VCaP (cell line): ENCODE data around the gene MICALL2.

Source experiments
- H3K27ac ChIP-seq: fragments of 450-650 bp; 2 replicates; pipeline ENCODE4 v1.5.1; 2017
- TF ChIP-seq, protein P1 (sequence below): fragments of 450-650 bp; conservative IDR thresholded peaks from 2 replicates; pipeline ENCODE4 v1.5.1; 2017; ENCODE audit warnings: mild to moderate bottlenecking, moderate library complexity

MICALL2 gene

DNA sequence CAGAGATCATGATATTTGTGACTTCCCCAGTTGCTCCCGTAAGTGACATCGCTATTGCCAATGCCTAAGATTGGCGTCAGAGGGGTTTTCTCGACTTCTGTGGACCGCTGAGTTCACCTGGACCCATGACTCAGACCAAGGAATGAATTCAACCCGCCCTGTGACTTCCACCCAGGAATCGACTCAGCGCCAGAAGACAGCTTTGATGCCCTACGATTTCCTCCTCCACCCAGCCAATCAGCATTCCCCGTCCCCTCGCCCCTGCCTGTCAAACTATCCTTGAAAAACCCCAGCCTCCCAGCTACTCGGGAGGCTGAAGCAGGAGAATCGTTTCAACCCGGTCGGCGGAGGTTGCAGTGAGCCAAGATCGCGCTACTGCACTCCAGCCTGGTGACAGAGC is 58.3 kb downstream of the MICALL2 start:
- TF ChIP-seq, protein P1, sequence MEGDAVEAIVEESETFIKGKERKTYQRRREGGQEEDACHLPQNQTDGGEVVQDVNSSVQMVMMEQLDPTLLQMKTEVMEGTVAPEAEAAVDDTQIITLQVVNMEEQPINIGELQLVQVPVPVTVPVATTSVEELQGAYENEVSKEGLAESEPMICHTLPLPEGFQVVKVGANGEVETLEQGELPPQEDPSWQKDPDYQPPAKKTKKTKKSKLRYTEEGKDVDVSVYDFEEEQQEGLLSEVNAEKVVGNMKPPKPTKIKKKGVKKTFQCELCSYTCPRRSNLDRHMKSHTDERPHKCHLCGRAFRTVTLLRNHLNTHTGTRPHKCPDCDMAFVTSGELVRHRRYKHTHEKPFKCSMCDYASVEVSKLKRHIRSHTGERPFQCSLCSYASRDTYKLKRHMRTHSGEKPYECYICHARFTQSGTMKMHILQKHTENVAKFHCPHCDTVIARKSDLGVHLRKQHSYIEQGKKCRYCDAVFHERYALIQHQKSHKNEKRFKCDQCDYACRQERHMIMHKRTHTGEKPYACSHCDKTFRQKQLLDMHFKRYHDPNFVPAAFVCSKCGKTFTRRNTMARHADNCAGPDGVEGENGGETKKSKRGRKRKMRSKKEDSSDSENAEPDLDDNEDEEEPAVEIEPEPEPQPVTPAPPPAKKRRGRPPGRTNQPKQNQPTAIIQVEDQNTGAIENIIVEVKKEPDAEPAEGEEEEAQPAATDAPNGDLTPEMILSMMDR: no peak
- H3K27ac ChIP-seq: no peak overlapping the region

DNA sequence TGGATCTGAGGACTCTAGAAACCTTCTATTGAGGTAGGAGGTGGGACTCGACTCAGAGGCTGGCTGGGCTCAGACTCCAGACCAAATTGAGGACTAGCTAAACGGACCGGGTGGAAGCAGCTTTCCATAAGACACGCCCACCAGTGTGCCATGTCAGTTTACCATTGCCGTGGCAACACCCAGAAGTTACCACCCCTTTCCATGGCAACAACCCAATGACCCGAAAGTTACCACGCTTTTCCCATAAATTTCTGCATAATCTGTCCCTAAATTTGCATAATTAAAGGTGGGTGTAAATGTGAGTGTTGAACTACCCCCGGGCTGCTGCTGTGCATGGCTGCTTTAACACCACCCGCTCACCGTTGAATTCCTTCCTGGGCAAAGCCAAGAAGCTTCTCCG is 58.9 kb downstream of the MICALL2 start:
- TF ChIP-seq, protein P1: no peak
- H3K27ac ChIP-seq: no peak overlapping the region

DNA sequence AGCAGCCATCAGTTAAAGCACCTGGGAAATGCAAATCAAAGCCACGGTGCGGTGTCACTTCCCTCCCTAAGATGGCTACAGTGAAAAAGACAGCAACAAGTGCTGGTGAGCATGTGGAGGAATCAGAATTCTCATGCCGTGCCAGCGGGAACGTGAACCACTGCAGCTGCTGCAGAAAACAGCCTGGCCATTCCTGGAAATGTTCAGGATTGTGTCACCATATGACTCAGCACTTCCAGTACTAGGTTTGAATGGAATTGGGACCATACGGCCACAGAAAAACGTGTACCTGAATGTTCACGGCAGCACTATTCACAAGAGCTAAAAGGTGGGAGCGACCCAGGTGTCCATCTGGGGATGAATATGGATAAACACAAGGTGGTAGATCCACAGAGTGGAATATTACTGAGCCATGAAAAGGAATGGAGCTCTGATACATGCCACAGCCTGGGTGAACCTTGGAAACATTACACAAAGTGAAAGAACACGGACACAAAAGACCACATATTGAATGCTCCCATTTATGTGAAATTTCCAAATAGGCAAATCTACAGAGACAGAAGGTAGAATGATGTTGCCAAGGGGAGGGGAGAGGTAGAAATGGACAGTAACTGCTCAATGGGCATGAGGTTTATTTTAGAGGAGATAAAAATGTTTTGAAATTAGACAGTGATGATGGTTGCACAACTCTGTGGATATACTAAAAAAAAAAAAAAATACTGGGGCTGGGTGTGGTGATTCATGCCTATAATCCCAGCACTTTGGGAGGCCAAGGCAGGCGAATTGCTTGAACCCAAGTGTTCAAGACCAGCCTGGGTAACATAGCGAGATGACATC is 61.6 kb downstream of the MICALL2 start:
- TF ChIP-seq, protein P1: no peak
- H3K27ac ChIP-seq: no peak overlapping the region

DNA sequence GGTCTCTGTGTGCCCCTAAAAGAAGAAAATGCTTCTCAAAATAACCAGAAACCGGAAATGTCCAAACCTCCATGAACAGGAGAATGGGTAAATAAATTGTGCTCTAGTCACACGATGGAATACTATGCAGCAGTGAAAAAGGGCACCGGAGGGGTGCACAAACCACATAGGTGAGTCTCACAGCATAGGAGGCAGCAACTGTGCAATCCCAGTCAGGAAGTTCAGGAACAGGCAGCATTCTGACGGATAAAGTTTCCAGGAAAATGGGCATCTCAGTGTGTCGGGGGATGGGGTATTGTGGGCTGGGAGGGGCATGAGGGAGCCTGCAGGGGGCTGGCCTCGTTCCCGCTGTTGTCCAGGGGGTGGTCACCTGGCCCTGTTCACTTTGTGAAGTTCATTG is 63.1 kb downstream of the MICALL2 start:
- TF ChIP-seq, protein P1: no peak
- no peak overlapping the region for H3K27ac ChIP-seq

DNA sequence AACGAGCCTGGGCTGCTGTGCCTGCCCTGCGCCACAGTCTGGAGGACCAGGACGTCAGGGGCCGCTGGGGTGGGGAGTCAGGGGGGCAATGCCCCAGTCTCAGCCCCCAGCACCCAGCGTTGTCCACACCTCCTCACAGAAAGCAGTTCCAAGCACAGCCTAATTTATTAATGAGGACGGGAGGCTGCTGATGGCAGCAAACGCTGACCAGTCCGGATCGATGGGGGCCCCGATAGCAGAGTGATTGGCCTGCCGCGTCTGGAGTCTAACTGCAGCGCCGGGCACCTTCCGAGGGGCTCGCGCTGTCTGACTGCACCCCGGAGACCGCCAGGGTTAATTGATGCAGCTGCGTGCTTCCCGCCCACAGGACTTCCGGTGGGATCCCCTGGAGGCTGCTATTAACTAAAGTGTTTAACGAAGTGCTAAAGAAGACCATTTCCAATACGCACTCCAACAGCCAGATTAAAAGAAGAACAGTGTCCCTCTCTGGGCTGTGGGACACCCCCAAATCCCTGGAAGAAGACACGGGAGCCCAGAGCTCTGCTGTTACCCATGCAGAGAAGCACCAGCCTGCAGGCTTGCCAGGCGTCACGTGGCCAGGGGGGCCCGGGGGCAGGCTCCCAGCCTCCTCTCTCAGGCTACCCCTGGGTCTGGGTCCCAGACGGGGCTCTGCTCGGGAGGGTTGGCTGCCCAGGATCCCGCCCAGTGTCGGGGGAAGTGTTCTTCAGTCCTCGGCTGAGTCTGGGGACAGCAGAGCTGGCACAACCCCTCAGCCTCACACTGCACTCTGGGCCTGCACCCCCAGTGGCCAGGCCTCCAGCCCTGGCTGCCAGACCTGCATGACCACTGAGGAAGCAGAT is 63.8 kb downstream of the MICALL2 start:
- TF ChIP-seq, protein P1: no peak

DNA sequence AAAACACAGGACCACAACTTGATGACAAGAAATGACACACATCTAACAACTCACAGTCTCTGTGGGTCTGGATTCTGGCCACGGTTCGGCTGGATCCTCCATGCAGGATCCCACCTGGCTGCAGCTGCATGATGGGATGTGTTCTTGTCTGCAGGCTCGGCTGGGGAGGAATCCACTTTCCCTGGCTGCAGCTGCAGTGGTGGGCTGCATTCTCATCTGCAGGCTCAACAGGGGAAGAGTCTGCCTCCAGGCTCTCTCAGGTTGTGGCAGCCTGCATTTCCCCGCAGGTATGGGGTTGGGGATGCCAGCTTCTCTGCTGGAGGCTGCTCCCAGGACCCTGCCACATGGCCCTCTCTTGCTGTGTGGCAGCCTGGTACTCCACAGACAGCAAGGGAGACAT is 64.9 kb downstream of the MICALL2 start:
- TF ChIP-seq, protein P1: no peak
- no peak overlapping the region for H3K27ac ChIP-seq

More for the DNA sequence above, 63.8 kb downstream of the MICALL2 start:
- no peak overlapping the region for H3K27ac ChIP-seq

DNA sequence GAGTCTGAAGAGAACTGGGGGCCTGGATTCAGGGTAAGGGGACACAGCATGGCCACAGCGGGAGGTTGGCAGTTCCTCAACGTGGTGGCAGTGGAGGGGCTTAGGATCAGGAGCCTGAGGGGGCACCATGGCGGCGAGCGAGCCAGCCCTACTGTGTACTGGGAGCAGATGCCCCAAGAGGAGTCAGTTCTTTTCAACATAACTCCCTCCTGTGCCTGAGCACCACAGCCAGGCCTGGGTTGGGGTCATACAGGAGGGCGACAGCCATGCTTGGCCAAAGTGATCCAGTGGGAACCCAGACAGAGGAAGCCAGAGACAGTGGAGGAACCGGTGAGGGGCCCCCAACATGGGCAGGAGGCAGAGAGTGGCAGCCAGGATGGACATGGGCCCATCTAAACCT is 65.8 kb downstream of the MICALL2 start:
- TF ChIP-seq, protein P1: no peak
- H3K27ac ChIP-seq: no peak overlapping the region
